Measurements from ENCODE around the gene EDC3. TPM values are rescaled to one million over a fixed set of nuclear protein-coding genes. Genes with fewer than 3 reads are reported as not detected.
"Not testable (repeated sequence)": the region's sequence is repeated elsewhere in the genome, so short reads cannot be mapped to it uniquely, and the experiment has no call there.

Gene EDC3
- polyA plus RNA-seq, 4 donors, result 37.3 to 45.4 (median 41.4) TPM

DNA sequence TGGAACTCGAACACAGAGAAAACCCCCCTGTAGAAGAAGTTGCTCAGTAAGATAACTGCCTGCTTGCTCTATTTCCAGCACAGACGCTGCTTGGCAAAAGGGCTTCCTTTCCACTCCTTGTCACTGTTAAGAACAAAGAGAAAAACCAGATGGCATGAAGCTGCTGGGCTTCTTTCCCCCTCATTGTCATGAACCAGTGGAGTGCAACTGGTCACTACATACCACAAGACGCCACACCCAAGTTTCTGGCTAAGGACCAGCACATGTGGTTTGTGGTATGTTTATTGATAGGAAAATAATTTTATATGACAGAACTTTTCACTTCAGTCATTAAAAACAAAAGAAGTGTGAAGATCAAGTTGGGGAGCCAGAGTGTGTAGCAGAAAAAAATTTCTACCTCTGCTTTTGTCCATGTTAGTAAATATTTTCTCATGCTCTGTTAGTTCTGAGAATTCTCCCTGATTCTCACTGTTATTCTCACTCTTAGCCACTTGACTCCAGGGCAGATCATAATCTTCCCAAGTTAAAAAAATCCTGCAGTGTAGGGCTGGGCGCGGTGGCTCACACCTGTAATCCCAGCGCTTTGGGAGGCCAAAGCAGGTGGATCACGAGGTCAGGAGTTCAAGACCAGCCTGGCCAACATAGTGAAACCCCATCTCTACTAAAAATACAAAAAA, 42.3 kb downstream of the EDC3 start:
- no peak for DNase-seq (ENCODE audit: low read depth in 4 of 4, low spot score in 3 of 4)

DNA sequence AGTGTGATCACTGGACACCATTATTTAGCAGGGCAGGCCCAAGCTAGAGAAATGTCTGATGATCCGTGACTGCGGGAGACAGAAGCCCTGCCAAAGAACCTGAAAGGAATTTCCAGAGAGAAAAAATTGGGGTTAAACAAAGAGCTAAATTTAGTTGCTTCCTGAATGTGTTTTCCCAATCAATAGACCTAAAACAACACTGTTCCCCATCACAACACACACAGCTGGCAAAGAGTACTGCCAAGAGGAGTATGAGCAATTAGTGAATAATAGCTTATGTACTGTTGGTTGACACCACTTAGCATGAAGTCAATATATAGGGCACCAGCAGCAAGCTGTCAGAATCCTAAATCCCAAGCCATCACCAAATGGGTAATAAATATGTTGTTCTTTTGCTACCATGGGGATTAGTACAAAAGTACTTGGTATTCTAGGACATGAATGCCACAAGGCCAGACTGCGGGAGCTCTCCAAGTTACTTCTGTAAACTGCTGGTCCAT, 44.5 kb downstream of the EDC3 start:
- DNase-seq (ENCODE audit: low read depth in 4 of 4, low spot score in 3 of 4), result no peak

DNA sequence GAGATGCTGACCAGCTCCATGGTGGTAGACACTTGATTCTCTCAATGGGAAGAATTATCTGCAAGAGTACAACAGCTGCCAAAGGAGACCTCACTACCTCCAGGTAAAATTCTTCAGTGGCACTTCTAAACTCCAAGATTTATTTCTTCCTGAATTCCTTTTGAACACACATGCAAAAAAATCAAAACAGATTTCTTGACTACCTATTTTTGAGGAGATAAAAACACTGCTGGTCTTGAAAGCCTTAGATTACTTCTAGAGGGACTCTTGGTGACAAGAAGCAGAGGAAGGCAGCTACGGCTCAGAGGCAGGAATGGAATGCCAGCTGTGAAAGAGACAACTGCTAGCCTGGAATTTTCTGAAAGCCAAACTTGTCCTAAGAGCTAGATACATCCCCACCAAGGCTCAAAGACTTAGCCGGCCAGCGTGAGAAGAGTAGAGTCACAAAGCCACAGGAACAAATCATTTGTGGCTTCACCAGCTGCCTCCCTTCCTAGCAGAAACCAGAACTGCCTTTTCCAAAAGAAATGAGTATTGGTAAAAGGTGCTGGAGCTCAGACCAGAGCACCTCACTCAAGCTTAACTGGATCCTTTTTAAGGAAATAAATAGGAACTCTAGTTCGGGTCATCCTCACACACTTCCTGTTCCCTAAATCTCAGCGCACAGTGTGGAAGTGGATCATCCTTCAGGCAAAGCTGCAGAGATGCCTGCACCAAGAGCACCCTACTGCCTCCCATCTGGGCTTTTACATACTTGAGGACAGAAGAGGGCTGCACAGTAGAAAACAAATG, 47.6 kb downstream of the EDC3 start:
- no peak for DNase-seq (ENCODE audit: low read depth in 4 of 4, low spot score in 3 of 4)

DNA sequence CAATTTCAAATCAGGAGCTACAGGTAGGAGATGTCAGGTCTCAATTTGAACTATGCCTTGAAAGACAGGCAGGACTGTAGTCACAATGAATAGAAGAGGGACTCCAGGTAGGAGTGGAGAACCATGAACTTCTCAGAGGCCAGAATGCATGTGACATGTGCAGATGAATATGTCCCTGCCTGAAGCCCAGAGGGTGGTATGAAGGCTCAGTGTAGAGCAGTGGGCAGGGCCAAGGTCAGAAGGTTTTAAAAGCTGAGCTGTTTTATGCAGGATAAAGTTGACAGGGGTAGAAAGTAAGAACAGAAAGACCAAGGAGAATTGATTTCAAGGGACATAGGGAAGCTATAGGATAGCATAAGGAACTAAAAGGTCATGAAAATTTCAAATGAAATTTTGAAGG, 49.3 kb downstream of the EDC3 start:
- no peak for DNase-seq (ENCODE audit: low read depth in 4 of 4, low spot score in 3 of 4)

DNA sequence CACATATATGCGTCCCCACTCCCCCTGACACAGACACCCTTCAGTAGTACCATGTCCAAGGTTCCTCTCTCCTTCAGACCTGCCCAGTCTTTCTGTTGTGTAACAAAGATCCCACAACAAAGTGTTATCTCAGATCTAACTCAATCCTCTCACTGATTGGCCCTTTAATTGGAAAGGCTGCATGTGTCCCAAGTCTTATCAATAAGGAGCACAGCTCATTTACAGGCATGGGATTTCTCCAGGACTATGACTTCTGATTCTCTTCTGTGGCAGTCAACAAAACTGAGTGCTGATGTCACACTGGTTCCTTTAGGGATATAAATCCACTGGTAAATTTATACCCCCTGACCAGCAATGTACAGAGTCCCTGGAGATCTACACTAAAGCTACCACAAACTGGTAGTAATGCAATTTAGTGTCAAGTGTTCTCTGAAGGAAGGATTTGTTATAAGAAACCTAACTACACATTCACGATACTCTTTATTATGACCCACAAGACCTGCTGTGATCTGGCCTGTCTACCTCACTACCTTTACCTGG, 52.1 kb downstream of the EDC3 start:
- no peak for DNase-seq (ENCODE audit: low read depth in 4 of 4, low spot score in 3 of 4)

DNA sequence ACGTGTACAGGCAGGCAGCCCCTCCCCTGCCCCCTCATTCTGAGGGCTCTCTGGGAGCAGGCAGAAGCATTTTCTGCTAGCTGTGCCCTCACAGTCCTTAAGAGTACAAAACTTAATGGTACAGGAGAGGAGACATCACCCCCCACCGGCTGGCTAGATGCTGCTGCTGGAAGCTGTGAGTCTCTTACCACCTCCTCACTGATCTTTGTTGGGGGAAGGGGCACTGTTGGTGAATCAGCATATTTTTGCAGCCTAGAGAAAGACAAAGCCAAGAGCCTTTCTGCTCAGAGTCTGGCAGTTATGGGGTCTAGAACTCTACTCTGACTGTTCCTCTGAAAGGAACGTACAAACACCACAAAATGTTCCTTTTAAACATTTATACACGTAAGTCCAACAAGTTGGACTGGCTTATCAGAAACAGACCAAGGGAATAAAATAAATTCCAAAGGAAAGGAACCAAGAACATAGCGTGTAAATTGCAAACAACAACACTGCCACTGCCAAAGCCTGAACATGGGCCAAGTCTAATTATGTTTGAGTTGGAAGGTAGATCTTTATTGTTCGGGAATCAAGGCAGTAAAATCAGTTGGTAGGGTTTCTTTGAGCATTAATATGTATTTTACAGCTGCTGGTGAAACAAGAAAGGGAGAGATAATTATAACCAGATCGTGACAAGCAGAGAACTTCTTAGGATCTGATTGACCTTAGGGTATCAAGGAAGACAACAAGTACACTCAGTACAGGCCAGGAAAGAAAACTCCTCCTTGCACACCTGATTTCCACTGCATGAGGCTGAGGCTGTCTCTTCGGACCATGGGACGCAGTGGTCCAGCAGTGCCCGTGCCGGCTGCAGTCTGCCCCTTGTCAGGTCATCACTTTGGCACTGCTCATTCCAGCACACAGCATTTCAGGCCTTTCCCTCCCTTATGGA, 52.8 kb downstream of the EDC3 start:
- no peak for DNase-seq (ENCODE audit: low read depth in 4 of 4, low spot score in 3 of 4)

DNA sequence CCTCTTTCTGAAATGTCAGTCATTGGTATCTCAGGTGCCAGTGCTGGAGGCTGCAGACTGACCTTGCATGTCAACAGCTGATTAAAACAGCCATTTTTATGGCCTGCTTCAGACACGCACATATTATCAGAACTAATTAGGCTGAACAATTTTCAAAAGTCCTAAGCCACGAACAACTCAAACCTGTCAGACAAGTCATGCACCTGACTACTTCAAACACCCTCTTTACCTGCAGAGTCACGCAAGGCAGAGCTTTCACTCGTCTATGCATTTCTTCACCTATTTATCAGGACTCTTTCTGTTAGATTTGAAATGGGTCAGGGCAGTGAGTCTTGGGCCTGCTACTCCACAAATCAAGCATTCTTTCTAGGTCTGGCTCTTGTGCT, 53.5 kb downstream of the EDC3 start:
- peak in 2 of 4 donors; percentile 14 to 17 for DNase-seq (ENCODE audit: low read depth in 4 of 4, low spot score in 3 of 4)

DNA sequence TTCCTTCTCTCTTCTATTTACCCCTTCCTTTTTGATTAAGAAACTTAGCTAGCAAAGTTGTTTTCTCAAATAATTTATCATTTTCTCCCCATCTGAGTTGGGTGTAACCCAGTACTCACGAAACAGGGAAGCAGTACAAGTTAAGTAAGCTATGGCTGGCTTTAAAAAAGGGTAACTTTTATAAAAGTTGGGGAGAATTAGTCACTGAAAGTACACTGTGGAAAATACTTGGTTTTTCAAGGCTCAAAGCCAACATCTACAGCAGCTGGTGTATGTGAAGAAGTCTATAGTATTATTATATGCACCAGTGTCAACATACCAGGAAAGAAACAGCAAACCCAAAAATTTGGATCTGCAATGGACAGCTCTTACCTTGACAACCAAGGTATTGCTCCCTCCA, 54.7 kb downstream of the EDC3 start:
- no peak for DNase-seq (ENCODE audit: low read depth in 4 of 4, low spot score in 3 of 4)

DNA sequence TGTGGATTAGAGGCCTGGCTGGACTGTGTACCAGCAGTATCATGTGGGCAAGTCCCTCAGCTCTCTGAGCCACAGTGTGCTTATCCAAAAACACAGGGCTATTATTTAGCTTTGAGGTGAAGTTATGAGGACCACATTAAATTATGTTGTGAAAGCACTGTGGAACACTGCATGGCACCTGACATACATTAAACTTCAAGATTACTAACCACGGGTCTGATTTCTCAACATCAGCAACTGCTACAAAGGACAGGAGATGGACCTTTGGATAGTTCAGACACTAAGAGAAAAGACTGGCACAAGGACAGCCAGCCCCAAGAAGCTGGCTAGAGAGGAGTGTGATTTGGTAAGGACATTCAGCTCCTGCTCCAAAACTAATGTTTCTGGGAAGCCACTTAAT, 58.8 kb downstream of the EDC3 start:
- no peak for DNase-seq (ENCODE audit: low read depth in 4 of 4, low spot score in 3 of 4)

DNA sequence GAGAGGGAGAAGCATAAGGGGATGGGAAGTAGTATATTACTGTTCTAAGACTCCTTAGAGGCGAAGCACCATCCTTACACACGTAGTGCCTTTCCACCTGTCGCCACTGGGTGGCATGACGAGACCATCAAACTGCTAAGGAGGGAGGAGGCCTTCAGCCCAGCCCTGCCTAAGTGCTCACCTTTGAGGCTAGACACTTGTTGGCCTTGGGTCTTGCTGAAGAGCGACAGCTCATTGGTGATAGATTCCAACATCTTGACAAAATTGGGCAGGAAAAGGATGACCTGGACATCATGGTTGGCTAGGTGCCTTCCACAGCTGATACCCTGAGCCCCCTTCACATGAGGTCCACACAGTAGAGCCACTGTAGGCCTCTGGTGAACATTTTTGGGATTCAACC, 60.6 kb downstream of the EDC3 start:
- peak in 1 of 4 donors; percentile 22 for DNase-seq (ENCODE audit: low read depth in 4 of 4, low spot score in 3 of 4)

DNA sequence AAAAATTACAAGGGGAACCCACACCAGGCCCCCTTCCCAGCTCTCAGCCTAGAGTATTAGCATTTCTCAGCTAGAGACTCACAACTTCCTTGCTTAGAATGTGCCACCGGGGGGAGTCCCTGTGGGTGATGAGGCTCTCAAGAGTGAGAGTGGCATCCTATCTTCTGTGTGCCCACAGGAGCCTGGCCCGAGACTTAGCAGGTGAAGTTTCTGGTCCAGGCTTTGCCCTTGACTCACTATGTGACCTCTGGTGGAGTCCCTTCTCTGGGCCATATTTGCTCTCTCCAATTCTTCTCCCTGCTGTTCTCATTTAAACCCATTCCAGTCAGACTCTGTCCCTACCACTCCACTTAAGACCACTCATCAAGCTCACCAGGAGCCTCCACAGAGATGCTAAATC, 62.0 kb downstream of the EDC3 start:
- no peak for DNase-seq (ENCODE audit: low read depth in 4 of 4, low spot score in 3 of 4)

DNA sequence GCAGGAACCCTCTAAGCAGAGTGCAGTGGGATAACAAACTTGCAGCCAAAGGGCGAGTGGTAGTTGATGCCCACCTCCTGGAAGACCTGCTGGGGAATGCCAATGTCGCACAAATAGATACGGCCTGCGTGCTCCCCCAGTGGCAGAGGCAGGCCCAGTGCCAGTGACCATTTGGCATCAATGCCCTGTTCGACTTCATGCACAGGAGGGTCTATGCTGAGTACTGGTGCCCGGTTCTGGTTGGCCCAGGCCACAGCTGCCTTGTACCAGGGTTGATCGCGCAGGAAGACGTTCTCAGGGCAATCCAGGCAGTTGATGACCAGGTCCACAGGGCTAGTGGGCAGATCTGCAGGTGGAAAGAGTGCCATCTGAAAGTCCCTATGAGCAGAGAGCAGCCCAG, 63.2 kb downstream of the EDC3 start:
- DNase-seq (ENCODE audit: low read depth in 4 of 4, low spot score in 3 of 4), result no peak

DNA sequence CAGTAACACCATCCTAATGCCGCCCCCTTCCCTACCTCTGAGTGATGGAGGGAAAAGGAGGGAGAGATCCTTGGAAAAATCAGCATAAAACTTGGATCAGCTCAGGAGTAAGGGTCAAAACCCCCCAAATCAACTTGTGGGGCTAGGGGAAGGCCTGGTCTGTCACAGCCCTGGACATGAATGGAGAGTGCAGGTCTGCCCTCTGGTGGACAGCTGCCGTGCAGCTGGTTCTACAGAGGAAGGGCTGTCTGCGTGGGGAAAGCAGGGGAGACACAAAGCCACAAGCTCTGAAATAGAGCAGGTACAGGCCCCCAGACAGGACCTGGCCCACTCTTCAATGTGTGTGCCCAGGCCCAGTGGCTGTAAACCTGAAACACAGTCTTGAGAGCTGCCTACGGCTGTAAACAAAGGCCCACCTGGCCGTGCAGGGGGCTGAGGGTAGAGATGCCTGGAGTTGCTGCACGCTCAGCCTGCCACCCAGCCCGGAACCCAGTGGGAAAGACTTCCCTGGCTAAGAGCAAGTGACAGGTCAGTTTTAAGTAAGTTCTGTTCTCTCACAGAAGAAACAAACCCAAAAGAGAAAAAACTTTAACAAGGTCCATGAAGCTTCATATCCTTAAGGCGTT, 63.8 kb downstream of the EDC3 start:
- DNase-seq (ENCODE audit: low read depth in 4 of 4, low spot score in 3 of 4), result no peak

DNA sequence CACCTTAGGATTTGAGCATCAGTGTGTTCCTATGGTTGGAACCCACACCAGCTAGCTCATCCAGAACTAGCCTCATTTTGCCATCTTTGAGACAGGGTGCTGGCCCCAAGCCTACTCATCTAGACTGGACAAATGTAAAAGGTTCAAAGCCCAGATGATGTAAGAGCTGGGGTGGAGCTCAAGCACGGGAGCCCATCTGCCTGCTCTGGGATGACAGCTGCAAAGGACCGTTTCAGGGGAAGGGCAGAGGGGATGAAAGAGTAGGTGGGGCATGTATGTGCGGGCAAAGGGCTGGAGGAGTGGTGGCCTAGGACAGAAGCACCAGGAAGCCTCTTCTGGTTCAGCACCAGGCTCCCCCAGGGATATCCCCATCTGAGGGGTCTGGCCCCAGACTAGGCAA, 64.4 kb downstream of the EDC3 start:
- no peak for DNase-seq (ENCODE audit: low read depth in 4 of 4, low spot score in 3 of 4)

DNA sequence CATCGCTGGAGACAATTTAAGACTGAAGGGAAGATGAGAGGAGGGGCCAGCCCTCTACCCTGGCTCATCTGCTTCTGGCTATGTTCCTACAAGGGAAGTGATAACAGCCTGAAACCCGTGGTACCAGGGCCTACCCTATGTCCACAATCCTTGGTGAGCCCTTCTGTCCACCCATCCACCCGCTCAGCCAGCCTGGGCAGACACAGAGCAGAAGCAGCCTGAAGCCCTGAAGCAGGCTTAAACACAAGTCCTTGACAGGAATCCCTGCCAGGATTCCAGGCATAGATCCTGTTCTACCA, 64.8 kb downstream of the EDC3 start:
- DNase-seq (ENCODE audit: low read depth in 4 of 4, low spot score in 3 of 4), result no peak

DNA sequence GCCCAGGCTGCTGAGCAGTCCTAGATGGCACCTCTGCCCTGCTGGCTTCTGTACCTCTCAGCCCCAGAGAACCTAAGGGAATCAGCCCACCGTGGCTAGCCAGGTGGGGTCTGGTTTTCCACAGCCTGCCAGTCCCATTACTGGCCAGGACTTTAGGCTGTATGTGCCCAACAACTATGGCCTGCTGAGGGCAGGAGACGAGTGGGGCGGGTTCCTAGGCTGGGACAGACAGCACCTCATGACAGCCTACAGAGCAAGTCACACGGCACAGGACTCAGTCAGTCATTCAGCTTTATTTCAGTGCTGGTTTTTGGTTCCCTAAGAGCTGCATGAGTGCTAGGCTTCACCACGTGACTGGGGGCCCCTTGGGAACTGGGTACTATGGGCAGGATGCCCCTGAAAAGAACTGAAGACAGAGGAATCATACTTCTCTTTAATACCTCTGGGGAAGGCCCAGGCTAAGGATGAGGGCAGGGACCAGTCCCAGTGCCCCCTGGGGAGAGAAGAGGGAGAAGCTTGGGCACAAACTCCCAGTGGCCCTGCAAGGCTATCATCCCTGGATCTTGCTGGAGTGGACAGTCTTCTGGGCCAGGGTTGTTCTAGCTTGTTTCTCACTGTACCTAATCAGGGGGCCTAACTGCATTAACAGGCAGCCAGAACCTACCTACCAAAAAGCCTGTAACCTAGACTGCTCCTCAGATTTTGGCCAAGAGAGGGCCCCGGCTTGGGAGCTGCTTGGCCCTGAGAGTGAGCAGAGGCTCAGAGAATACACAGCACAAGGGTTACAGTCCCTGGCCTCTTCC, 65.3 kb downstream of the EDC3 start:
- DNase-seq (ENCODE audit: low read depth in 4 of 4, low spot score in 3 of 4), result no peak

DNA sequence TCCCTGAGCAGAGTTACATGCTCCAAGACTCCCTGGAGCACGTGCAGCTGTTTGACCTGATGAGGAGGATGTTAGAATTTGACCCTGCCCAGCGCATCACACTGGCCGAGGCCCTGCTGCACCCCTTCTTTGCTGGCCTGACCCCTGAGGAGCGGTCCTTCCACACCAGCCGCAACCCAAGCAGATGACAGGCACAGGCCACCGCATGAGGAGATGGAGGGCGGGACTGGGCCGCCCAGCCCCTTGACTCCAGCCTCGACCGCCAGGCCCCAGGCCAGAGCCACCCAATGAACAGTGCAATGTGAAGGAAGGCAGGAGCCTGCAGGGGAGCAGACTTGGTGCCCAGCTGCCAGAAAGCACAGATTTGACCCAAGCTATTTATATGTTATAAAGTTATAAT, 66.1 kb downstream of the EDC3 start:
- DNase-seq (ENCODE audit: low read depth in 4 of 4, low spot score in 3 of 4), result not testable (repeated sequence)

DNA sequence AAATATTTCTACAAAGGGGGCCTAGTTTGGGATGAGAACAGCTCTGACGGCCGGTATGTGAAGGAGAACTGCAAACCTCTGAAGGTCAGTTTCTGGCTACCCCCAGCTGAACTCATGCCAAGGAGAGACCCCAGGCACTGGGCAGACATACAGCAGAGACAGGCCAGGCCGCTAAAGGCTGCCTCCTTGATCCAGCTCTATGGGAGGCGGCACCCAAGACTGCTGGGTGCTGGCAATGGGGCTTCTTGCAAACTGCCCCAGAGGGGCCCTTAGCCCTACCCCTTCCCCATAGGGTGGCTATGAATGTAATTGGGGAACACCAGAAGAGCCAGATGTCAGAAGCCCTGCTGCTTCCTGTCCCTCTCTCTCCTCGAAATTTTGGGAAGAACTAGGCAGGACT, 66.9 kb downstream of the EDC3 start:
- no peak for DNase-seq (ENCODE audit: low read depth in 4 of 4, low spot score in 3 of 4)

DNA sequence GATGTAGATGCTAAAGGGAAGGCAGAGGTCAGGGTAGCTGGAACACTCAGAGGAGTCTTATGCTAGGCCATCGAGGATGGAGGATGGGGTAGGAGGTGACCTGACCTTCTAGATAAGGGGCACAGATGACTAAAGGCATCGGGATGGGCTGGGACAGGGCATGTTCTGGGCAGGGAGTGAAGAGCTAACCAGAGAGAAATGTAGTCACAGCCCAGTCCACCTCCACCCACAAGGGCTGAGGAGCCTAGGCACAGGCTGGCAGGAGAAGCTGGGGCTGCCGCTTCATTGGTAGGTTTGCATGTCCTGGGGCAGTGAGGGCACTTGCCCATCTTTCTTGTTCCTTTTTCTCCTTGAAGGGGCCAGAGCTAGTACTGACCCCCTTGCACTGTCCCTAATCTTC, 67.6 kb downstream of the EDC3 start:
- DNase-seq (ENCODE audit: low read depth in 4 of 4, low spot score in 3 of 4), result no peak

DNA sequence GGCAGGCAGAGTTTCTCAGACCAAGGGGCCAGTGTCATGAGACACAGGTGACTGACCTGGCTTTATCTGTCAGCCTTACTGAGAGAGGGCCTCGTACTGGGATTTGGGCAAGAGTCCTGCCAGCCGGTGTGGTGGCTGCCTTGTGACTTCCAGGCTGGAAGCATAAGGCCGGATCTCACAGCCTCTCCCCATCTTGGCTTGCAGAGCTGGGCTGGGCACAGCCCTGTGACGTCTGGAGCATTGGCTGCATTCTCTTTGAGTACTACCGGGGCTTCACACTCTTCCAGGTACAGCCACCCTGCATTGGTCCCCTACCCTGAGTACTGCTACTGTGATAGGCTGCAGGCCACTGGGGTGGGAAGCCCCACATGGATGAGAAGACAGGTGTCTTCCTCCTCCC, 68.1 kb downstream of the EDC3 start:
- DNase-seq (ENCODE audit: low read depth in 4 of 4, low spot score in 3 of 4), result no peak

Data from right renal pelvis (tissue), 4 donors.